Effector CD4-positive, alpha-beta T cell (primary cell): ENCODE data around the gene ATP10A.

Experiments
- DNase-seq: peaks from one replicate; pipeline ENCODE4 v3.0.0-alpha.2; 2020

Gene ATP10A

DNA sequence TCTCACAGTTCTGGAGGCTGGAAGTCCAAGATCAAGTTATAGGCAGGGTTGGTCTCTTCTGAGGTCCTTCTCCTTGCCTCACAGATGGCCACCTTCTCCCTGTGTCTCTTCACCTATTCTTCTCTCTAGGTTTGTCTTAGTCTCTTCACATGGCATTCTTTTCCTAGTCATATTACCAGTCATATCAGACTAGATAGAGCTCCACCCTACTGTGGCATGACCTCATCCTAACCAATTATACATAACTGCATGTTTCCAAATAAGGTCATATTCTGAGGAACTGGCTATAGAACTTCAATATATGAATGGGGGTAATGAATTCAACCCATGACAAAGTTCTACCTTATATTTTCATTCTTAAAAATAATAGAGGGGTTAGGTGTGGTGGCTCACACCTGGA is 227.9 kb downstream of the ATP10A start:
- no peak for DNase-seq

- DNase-seq = no peak
Observed at GRCh38 chr15:25633862-25634261, 229.3 kb downstream of the ATP10A start.

GRCh38 chr15:25631971-25632370 is 231.2 kb downstream of the ATP10A start:
- DNase-seq = no peak
